HepG2 (cell line): ENCODE results near the gene TBC1D20. TPM values are rescaled to one million over a fixed set of nuclear protein-coding genes. Genes with fewer than 3 reads are reported as not detected.

Experiments used
- CENPT ChIP-seq: sonication (generic); formaldehyde crosslinking; IDR thresholded peaks from 2 replicates; pipeline ENCODE4 v1.8.0; 2022; ENCODE audit warnings: low read depth, mild to moderate bottlenecking, moderate library complexity, missing genetic modification reagents
- EP300 ChIP-seq, 3 experiments: sonication (generic) in 1 of 3; formaldehyde crosslinking in 1 of 3; IDR thresholded peaks; 2 replicates each; pipeline versions ENCODE4 v1.5.1 to v1.6.1; 2011 to 2020; ENCODE audit warnings: low read depth in 2 of 3, low read length in 2 of 3, borderline replicate concordance in 1 of 3, improper control_type of control experiment in 1 of 3, mild to moderate bottlenecking in 1 of 3, missing genetic modification reagents in 1 of 3, moderate library complexity in 1 of 3
- KDM2A ChIP-seq: sonication (generic); formaldehyde crosslinking; IDR thresholded peaks from 2 replicates; pipeline ENCODE4 v1.4.0; 2020; ENCODE audit warnings: low read depth, missing genetic modification reagents, borderline replicate concordance
- RELA ChIP-seq: sonication (generic); formaldehyde crosslinking; IDR thresholded peaks from 2 replicates; pipeline ENCODE4 v1.4.0; 2020; ENCODE audit warnings: missing genetic modification reagents
- SRSF1 ChIP-seq: fragments of 200-400 bp; formaldehyde crosslinking; optimal IDR thresholded peaks from 2 replicates; pipeline ENCODE3; 2017; ENCODE audit warnings: mild to moderate bottlenecking, low read depth, low read length, moderate library complexity
- SRSF9 ChIP-seq: fragments of 200-400 bp; formaldehyde crosslinking; IDR thresholded peaks from 2 replicates; pipeline ENCODE4 v1.6.1; 2018; ENCODE audit warnings: borderline replicate concordance, mild to moderate bottlenecking, low read depth, low read length; ENCODE audit not compliant: insufficient read depth, poor library complexity, severe bottlenecking
- ZNF530 ChIP-seq: sonication (generic); formaldehyde crosslinking; IDR thresholded peaks from 2 replicates; pipeline ENCODE4 v1.5.0; 2020; ENCODE audit warnings: low read depth, mild to moderate bottlenecking, missing genetic modification reagents
- ZNF547 ChIP-seq: sonication (generic); formaldehyde crosslinking; IDR thresholded peaks from 2 replicates; pipeline ENCODE4 v1.5.1; 2020; ENCODE audit warnings: mild to moderate bottlenecking, missing genetic modification reagents
- polyA plus RNA-seq, 8 experiments: library from polyadenylated mRNA; depleted of rRNA in 3 of 8; stranded (reverse) in 7 of 8; unstranded in 1 of 8; fragments of >200 nt; fragmentation: Illumina TruSeq in 4 of 8; extraction: Trizol in 4 of 8; gene quantifications; 2 replicates each; pipeline versions ENCODE4 v1.2.1 to v1.2.3, GENCODE V29; 2011 to 2016; ENCODE audit warnings: low read depth in 4 of 8, missing spikeins in 1 of 8, mixed read lengths in 1 of 8; ENCODE audit not compliant: insufficient read depth in 1 of 8
- total RNA-seq, 5 experiments: library from RNA; depleted of rRNA; stranded (reverse); fragments of >200 nt; fragmentation: Illumina TruSeq; extraction: Trizol; gene quantifications; 2 replicates each; pipeline ENCODE4 v1.2.3, GENCODE V29; 2016; ENCODE audit warnings: low read depth in 1 of 5
- TF ChIP-seq, protein P1 (sequence below): sonication (generic); formaldehyde crosslinking; IDR thresholded peaks from 2 replicates; pipeline ENCODE4 v1.8.0; 2022; ENCODE audit warnings: missing genetic modification reagents, mild to moderate bottlenecking, moderate library complexity, borderline replicate concordance
- TF ChIP-seq, protein P2 (sequence below): sonication (generic); formaldehyde crosslinking; IDR thresholded peaks from 2 replicates; pipeline ENCODE4 v1.4.0; 2020; ENCODE audit warnings: missing genetic modification reagents
- TF ChIP-seq, protein P3 (sequence below): sonication (generic); formaldehyde crosslinking; IDR thresholded peaks from 2 replicates; pipeline ENCODE4 v1.4.0; 2020; ENCODE audit warnings: mild to moderate bottlenecking, missing genetic modification reagents, borderline replicate concordance
- TF ChIP-seq, protein P4 (sequence below): sonication (generic); formaldehyde crosslinking; IDR thresholded peaks from 2 replicates; pipeline ENCODE4 v1.4.0; 2020; ENCODE audit warnings: low read depth, mild to moderate bottlenecking, missing genetic modification reagents
- TF ChIP-seq, protein P5 (sequence below): sonication (generic); formaldehyde crosslinking; IDR thresholded peaks from 2 replicates; pipeline ENCODE4 v1.5.0; 2020; ENCODE audit warnings: missing genetic modification reagents

Gene TBC1D20
- total and polyA plus RNA-seq, 2 of the 13 experiments (the other 11 are each of a cell fraction or from before 2014, with no cell fraction given), result 36.6 to 47.1 TPM

DNA sequence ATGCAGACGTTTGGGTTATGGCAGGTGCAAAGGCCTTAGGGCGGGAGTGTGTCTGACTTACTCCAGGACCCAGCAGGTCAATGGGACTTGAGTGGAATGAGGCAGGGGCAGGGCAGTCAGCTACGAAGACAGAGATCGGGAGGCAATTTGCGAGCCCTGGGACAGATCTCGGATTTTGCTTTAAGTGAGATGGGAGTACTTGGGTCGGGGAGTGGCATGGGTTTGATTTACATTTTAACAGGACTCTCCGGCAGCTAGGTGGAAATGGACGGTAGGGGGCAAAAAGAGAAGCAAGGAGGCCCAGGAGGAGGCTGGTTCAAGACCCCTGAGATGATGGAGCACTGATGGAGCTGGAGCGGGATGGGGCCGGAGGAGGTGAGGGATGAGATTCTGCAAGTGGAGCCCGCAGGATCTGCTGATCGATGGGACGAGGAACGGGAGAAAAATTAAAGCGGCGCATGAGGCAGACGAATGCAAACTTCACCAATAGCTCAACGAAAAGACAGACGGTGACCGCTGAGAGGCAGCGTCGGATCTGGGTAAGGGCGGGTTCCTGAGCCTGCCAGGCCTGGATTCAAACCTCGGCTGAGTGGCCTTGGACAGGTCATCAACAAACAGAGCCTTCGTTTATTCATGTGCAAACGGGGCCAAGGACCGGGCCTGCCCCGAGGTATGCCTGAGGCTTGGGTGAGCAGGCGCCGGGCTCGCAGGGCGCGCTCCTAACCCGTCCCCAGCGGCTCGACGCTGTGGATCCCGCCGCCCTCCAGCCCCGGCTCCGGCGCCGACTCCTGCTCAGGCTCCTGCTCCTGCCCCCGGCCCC lies 55.0 kb downstream of the TBC1D20 start (continued):
- TF ChIP-seq, protein P1, sequence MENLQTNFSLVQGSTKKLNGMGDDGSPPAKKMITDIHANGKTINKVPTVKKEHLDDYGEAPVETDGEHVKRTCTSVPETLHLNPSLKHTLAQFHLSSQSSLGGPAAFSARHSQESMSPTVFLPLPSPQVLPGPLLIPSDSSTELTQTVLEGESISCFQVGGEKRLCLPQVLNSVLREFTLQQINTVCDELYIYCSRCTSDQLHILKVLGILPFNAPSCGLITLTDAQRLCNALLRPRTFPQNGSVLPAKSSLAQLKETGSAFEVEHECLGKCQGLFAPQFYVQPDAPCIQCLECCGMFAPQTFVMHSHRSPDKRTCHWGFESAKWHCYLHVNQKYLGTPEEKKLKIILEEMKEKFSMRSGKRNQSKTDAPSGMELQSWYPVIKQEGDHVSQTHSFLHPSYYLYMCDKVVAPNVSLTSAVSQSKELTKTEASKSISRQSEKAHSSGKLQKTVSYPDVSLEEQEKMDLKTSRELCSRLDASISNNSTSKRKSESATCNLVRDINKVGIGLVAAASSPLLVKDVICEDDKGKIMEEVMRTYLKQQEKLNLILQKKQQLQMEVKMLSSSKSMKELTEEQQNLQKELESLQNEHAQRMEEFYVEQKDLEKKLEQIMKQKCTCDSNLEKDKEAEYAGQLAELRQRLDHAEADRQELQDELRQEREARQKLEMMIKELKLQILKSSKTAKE (CRISPR knock-in tag), result no peak
- TF ChIP-seq, protein P2, sequence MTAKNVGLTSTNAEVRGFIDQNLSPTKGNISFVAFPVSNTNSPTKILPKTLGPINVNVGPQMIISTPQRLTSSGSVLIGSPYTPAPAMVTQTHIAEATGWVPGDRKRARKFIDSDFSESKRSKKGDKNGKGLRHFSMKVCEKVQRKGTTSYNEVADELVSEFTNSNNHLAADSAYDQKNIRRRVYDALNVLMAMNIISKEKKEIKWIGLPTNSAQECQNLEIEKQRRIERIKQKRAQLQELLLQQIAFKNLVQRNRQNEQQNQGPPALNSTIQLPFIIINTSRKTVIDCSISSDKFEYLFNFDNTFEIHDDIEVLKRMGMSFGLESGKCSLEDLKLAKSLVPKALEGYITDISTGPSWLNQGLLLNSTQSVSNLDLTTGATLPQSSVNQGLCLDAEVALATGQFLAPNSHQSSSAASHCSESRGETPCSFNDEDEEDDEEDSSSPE (CRISPR knock-in tag), result peak; percentile 90
- TF ChIP-seq, protein P3, sequence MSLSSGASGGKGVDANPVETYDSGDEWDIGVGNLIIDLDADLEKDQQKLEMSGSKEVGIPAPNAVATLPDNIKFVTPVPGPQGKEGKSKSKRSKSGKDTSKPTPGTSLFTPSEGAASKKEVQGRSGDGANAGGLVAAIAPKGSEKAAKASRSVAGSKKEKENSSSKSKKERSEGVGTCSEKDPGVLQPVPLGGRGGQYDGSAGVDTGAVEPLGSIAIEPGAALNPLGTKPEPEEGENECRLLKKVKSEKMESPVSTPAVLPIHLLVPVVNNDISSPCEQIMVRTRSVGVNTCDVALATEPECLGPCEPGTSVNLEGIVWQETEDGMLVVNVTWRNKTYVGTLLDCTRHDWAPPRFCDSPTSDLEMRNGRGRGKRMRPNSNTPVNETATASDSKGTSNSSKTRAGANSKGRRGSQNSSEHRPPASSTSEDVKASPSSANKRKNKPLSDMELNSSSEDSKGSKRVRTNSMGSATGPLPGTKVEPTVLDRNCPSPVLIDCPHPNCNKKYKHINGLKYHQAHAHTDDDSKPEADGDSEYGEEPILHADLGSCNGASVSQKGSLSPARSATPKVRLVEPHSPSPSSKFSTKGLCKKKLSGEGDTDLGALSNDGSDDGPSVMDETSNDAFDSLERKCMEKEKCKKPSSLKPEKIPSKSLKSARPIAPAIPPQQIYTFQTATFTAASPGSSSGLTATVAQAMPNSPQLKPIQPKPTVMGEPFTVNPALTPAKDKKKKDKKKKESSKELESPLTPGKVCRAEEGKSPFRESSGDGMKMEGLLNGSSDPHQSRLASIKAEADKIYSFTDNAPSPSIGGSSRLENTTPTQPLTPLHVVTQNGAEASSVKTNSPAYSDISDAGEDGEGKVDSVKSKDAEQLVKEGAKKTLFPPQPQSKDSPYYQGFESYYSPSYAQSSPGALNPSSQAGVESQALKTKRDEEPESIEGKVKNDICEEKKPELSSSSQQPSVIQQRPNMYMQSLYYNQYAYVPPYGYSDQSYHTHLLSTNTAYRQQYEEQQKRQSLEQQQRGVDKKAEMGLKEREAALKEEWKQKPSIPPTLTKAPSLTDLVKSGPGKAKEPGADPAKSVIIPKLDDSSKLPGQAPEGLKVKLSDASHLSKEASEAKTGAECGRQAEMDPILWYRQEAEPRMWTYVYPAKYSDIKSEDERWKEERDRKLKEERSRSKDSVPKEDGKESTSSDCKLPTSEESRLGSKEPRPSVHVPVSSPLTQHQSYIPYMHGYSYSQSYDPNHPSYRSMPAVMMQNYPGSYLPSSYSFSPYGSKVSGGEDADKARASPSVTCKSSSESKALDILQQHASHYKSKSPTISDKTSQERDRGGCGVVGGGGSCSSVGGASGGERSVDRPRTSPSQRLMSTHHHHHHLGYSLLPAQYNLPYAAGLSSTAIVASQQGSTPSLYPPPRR (CRISPR knock-in tag), result peak; percentile 28; the same call in 1 of the 2 replicates
- TF ChIP-seq ZNF530 (CRISPR knock-in tag), result 0 out of 2 replicates have a peak, but pooled peaks have one; percentile 80
- peak; percentile 91; the same call in 1 of the 2 replicates for TF ChIP-seq CENPT (CRISPR knock-in tag)
- TF ChIP-seq KDM2A, result peak; percentile 85
- TF ChIP-seq, protein P4, sequence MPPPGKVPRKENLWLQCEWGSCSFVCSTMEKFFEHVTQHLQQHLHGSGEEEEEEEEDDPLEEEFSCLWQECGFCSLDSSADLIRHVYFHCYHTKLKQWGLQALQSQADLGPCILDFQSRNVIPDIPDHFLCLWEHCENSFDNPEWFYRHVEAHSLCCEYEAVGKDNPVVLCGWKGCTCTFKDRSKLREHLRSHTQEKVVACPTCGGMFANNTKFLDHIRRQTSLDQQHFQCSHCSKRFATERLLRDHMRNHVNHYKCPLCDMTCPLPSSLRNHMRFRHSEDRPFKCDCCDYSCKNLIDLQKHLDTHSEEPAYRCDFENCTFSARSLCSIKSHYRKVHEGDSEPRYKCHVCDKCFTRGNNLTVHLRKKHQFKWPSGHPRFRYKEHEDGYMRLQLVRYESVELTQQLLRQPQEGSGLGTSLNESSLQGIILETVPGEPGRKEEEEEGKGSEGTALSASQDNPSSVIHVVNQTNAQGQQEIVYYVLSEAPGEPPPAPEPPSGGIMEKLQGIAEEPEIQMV (CRISPR knock-in tag), result no peak; the same call in 1 of the 2 replicates
- peak; percentile 9 to 25; a peak in 1 of 4 replicates for TF ChIP-seq EP300 (IDR thresholded peaks at IDR 0.05; ENCODE audit: low read depth in 2 of 2, low read length in 2 of 2)
- peak; percentile 58 for TF ChIP-seq EP300 (CRISPR knock-in tag; IDR thresholded peaks at IDR 0.05; ENCODE audit: borderline replicate concordance)
- peak; percentile 82 for TF ChIP-seq ZNF547
- peak; percentile 82 for TF ChIP-seq SRSF1
- peak; percentile 62; the same call in 1 of the 2 replicates for TF ChIP-seq RELA (CRISPR knock-in tag)
- no peak for TF ChIP-seq SRSF9
- TF ChIP-seq, protein P5, sequence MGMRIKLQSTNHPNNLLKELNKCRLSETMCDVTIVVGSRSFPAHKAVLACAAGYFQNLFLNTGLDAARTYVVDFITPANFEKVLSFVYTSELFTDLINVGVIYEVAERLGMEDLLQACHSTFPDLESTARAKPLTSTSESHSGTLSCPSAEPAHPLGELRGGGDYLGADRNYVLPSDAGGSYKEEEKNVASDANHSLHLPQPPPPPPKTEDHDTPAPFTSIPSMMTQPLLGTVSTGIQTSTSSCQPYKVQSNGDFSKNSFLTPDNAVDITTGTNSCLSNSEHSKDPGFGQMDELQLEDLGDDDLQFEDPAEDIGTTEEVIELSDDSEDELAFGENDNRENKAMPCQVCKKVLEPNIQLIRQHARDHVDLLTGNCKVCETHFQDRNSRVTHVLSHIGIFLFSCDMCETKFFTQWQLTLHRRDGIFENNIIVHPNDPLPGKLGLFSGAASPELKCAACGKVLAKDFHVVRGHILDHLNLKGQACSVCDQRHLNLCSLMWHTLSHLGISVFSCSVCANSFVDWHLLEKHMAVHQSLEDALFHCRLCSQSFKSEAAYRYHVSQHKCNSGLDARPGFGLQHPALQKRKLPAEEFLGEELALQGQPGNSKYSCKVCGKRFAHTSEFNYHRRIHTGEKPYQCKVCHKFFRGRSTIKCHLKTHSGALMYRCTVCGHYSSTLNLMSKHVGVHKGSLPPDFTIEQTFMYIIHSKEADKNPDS (CRISPR knock-in tag), result no peak; the same call in 1 of the 2 replicates
